ENCODE measurements around the gene ERCC6L. TPM values are rescaled to one million over a fixed set of nuclear protein-coding genes. Genes with fewer than 3 reads are reported as not detected.
A peak's percentile ranks its signal among the peaks of the same experiment; 100 is the strongest.
"Not testable (repeated sequence)": the region's sequence is repeated elsewhere in the genome, so short reads cannot be mapped to it uniquely, and the experiment has no call there.

The ERCC6L gene
- total and polyA plus RNA-seq, 12 donors: 0.01 to 0.23 (median 0.12) TPM; not detected in 8

DNA sequence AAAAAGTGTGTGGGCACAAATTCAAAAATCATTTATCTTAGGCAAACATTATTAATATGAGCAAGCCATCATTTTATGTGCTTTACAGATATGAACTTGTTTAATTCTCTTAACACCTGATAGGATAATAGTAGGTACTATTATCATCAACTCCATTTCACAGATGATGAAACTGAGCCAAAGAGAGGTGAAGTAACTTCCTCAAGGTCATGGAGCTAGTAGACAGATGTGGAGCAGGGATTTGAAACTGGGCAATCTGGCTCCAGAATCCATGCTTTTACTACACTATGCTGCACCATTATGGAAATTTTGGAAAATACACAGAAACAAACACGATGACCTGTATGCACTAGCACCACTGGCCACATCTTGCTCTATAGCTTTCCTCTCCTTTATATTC lies 58.3 kb downstream of the ERCC6L start:
- intact Hi-C loops (cut with DNase I): loop anchor here in 2 of 10 donors (5.0 kb wide), 2 partner anchors 48 to 178 kb away; partner anchors contain the start of gene RTL5 (in 1 of the 2)
- WGBS, 2 donors: 10 to 33% methylated on average over 1 of the region's 1 CpG
- H3K27ac ChIP-seq: peak overlapping the region in 9 of 10 donors; percentile 69 to 87 (median 84)

GRCh38 chrX:72176981-72177380 lies 61.8 kb downstream of the ERCC6L start:
- no peaks in the 10 kb centered on the region for H3K36me3 ChIP-seq
- H3K4me1 ChIP-seq: peaks cover 0 to 5% (median 0%) of the 10 kb centered on the region in 9 donors
- TF ChIP-seq, protein P1, sequence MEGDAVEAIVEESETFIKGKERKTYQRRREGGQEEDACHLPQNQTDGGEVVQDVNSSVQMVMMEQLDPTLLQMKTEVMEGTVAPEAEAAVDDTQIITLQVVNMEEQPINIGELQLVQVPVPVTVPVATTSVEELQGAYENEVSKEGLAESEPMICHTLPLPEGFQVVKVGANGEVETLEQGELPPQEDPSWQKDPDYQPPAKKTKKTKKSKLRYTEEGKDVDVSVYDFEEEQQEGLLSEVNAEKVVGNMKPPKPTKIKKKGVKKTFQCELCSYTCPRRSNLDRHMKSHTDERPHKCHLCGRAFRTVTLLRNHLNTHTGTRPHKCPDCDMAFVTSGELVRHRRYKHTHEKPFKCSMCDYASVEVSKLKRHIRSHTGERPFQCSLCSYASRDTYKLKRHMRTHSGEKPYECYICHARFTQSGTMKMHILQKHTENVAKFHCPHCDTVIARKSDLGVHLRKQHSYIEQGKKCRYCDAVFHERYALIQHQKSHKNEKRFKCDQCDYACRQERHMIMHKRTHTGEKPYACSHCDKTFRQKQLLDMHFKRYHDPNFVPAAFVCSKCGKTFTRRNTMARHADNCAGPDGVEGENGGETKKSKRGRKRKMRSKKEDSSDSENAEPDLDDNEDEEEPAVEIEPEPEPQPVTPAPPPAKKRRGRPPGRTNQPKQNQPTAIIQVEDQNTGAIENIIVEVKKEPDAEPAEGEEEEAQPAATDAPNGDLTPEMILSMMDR (IDR thresholded peaks at IDR 0.05): no peak
- H3K4me3 ChIP-seq: no peak overlapping the region
- ATAC-seq: no peak
- no peak overlapping the region for H3K27ac ChIP-seq
- no peaks in the 10 kb centered on the region for H3K9me3 ChIP-seq
- no peak for DNase-seq
- H3K27me3 ChIP-seq: peaks cover 0 to 14% (median 0%) of the 10 kb centered on the region in 7 donors
- intact Hi-C loops (cut with DNase I): no loop called here
- WGBS, 2 donors: 64 to 71% methylated on average over 2 of the region's 2 CpGs

More for the DNA sequence above, 58.3 kb downstream of the ERCC6L start:
- H3K9me3 ChIP-seq: no peaks in the 10 kb centered on the region
- DNase-seq: no peak
- no peaks in the 10 kb centered on the region for H3K36me3 ChIP-seq
- TF ChIP-seq, protein P1 (IDR thresholded peaks at IDR 0.05): no peak
- ATAC-seq: no peak
- H3K27me3 ChIP-seq: no peaks in the 10 kb centered on the region
- H3K4me1 ChIP-seq: peaks cover 0 to 17% (median 11%) of the 10 kb centered on the region in 9 donors
- H3K4me3 ChIP-seq: peak overlapping the region in 7 of 10 donors; percentile 52 to 84 (median 77)

DNA sequence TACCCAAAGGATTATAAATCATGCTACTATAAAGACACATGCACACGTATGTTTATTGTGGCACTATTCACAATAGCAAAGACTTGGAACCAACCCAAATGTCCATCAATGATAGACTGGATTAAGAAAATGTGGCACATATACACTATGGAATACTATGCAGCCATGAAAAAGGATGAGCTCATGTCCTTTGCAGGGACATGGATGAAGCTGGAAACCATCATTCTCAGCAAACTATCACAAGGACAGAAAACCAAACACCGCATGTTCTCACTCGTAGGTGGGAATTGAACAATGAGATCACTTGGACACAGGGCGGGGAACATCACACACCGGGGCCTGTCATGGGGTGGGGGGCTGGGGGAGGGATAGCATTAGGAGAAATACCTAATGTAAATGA lies 62.5 kb downstream of the ERCC6L start:
- H3K9me3 ChIP-seq; DNase-seq; H3K4me3 ChIP-seq; H3K36me3 ChIP-seq; H3K4me1 ChIP-seq; H3K27ac ChIP-seq; ATAC-seq; intact Hi-C loops (cut with DNase I): not testable (repeated sequence)
- 89% methylated on average over 3 of the region's 5 CpGs; no CpG with 5 or more reads in 1 of the 2 donors for WGBS, 2 donors
- peaks cover 0 to 14% (median 0%) of the 10 kb centered on the region in 7 donors for H3K27me3 ChIP-seq

DNA sequence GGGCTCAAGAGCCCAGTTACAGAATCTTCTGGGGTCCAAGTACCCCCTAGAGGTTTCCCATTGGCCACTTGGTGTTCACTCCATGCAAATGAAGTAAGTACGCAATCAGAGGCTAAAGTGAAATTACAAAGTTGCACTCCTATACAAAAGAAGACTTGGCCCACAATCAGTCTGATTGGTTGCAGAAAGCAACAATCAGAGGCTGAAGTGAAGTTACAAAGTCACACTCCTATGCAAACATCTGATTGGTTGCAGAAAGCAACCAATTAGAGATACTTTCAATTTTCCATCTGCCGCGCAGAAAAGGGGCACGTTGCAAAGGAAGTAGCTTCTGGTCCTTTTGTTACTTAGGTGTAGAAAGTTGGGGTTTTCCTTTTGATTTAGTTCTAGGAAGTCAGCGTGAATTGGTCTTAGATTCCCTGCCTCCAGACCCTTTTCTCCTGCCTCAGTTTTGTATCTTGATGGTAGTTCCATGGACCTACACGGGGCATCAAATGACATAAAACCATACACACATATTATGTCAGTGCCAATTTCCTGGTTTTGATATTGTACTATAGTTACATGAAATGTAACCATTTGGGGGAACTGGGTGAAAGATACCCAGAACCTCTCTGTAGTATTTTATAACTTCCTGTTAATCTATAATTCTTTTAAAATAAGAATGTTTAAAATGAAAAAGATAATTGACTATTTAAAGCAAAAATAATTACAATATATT lies 69.7 kb downstream of the ERCC6L start:
- peaks cover 0 to 45% (median 0%) of the 10 kb centered on the region in 7 donors for H3K27me3 ChIP-seq
- intact Hi-C loops (cut with DNase I): no loop called here
- H3K27ac ChIP-seq: peak overlapping the region in 1 of 10 donors; percentile 27
- ATAC-seq (peak in 2 of 8 donors; percentile 38 to 42), DNase-seq (peak in 1 of 2 donors; percentile 8)
- H3K9me3 ChIP-seq: no peaks in the 10 kb centered on the region
- TF ChIP-seq, protein P1 (IDR thresholded peaks at IDR 0.05): no peak
- 48 to 60% methylated on average over 6 of the region's 6 CpGs for WGBS, 2 donors
- H3K4me3 ChIP-seq: peak overlapping the region in 5 of 10 donors; percentile 17 to 34 (median 27)
- no peaks in the 10 kb centered on the region for H3K36me3 ChIP-seq
- H3K4me1 ChIP-seq: no peaks in the 10 kb centered on the region

DNA sequence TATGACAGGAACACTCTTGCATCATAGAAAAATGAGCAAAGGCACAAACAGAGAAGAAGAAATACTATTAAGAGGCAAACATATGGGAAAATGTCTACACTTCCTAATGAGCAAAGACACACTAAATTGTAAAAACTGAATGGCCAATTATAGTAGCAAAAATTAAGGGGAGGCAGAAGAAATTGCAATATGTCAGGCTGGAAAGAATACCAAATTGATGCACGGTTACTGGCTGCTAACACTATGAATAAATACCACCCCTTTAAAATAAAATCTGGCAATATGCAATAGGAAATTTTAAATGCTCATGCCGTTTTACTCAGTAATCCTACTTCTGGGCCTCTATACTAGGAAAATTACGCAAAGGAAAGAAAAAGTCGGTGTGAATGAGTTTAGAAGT lies 73.3 kb downstream of the ERCC6L start:
- 84 to 86% methylated on average over 4 of the region's 4 CpGs for WGBS, 2 donors
- intact Hi-C loops (cut with DNase I): no loop called here
- TF ChIP-seq, protein P1 (IDR thresholded peaks at IDR 0.05): no peak
- DNase-seq (no peak), ATAC-seq (no peak)
- Histone ChIP-seq H3K9me3 (no peaks in the 10 kb centered on the region), H3K36me3 (no peaks in the 10 kb centered on the region), H3K4me3 (no peak overlapping the region), H3K4me1 (no peaks in the 10 kb centered on the region), H3K27me3 (peaks cover 0 to 43% (median 0%) of the 10 kb centered on the region in 7 donors), H3K27ac (no peak overlapping the region)
